ENCODE data around the gene MAB21L4. TPM values are rescaled to one million over a fixed set of nuclear protein-coding genes. Genes with fewer than 3 reads are reported as not detected.

The MAB21L4 gene
- total RNA-seq, 4 donors from 2014 or later, result 0.83 TPM; not detected in 3

- intact Hi-C loops (cut with DNase I), result no loop called here
- H3K9me3 ChIP-seq, result no peaks in the 10 kb centered on the region
- no peak overlapping the region for H3K27ac ChIP-seq (replicated peaks in 1 of 4)
- 50% methylated on average over 1 of the region's 11 CpGs for whole genome bisulfite sequencing
- TF ChIP-seq, protein P1, sequence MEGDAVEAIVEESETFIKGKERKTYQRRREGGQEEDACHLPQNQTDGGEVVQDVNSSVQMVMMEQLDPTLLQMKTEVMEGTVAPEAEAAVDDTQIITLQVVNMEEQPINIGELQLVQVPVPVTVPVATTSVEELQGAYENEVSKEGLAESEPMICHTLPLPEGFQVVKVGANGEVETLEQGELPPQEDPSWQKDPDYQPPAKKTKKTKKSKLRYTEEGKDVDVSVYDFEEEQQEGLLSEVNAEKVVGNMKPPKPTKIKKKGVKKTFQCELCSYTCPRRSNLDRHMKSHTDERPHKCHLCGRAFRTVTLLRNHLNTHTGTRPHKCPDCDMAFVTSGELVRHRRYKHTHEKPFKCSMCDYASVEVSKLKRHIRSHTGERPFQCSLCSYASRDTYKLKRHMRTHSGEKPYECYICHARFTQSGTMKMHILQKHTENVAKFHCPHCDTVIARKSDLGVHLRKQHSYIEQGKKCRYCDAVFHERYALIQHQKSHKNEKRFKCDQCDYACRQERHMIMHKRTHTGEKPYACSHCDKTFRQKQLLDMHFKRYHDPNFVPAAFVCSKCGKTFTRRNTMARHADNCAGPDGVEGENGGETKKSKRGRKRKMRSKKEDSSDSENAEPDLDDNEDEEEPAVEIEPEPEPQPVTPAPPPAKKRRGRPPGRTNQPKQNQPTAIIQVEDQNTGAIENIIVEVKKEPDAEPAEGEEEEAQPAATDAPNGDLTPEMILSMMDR (IDR thresholded peaks at IDR 0.05), result no peak
- TF ChIP-seq EP300 (IDR thresholded peaks at IDR 0.05), result no peak
- TF ChIP-seq POLR2A (IDR thresholded peaks at IDR 0.05; ENCODE audit: low read depth), result no peak
- no peak for TF ChIP-seq POLR2AphosphoS5 (IDR thresholded peaks at IDR 0.05)
- peaks cover 0 to 9% (median 8%) of the 10 kb centered on the region in 4 donors for H3K4me1 ChIP-seq
- no peak overlapping the region for H3K4me3 ChIP-seq
- no peak for DNase-seq (ENCODE audit: extremely low spot score)
- H3K27me3 ChIP-seq, result peaks cover 0 to 39% (median 0%) of the 10 kb centered on the region in 4 donors
- H3K36me3 ChIP-seq, result no peaks in the 10 kb centered on the region
Measured at GRCh38 chr2:240931319-240931949, 35.5 kb upstream of the MAB21L4 start.

DNA sequence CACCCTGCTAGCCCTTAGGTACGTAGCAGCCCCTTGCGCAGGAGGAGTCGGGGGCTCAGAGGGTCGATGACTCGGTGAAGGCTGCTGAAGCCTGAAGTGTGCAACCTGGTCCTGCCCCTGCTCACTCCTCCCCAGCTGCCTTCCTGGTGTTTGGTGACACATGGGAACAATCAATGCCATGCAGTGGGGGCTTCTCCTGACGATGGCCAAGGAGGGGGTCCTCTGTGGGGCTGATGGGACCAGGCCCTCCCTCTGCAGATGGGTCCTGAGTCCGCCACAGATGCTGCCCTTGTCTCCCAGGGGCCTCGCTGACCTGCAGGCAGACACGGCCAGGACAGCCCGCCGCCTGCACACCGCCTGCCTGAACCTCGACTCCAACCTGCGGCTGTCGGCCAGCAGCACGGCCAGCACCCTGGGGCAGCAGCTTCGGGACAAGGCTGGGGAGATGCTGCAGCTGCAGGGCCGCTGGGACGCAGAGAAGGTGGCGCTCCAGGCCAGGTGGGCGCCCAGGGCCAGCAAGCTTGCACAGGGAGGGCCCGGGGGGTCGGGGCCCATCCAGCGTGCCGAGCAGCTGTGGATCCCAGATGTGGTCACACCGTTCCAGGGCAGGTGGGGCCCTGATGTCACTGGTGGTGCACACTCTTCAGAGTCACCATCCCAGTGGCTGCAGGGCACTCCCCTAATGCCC lies 34.8 kb upstream of the MAB21L4 start:
- TF ChIP-seq POLR2A (IDR thresholded peaks at IDR 0.05; ENCODE audit: low read depth) (no peak), EP300 (IDR thresholded peaks at IDR 0.05) (no peak), POLR2AphosphoS5 (IDR thresholded peaks at IDR 0.05) (no peak)
- TF ChIP-seq, protein P1 (IDR thresholded peaks at IDR 0.05), result no peak
- DNase-seq (ENCODE audit: extremely low spot score), result no peak
- Histone ChIP-seq H3K27ac (replicated peaks in 1 of 4) (no peak overlapping the region), H3K4me1 (peaks cover 0 to 13% (median 10%) of the 10 kb centered on the region in 4 donors), H3K4me3 (no peak overlapping the region), H3K27me3 (peaks cover 0 to 39% (median 0%) of the 10 kb centered on the region in 4 donors), H3K9me3 (no peaks in the 10 kb centered on the region), H3K36me3 (no peaks in the 10 kb centered on the region)
- WGBS, result 100% methylated on average over 1 of the region's 26 CpGs
- intact Hi-C loops (cut with DNase I), result no loop called here

GRCh38 chr2:240930096-240930630 lies 34.2 kb upstream of the MAB21L4 start:
- H3K27ac ChIP-seq (replicated peaks in 1 of 4), result no peak overlapping the region
- H3K27me3 ChIP-seq, result peaks cover 0 to 39% (median 0%) of the 10 kb centered on the region in 4 donors
- no peaks in the 10 kb centered on the region for H3K36me3 ChIP-seq
- intact Hi-C loops (cut with DNase I), result no loop called here
- peaks cover 0 to 13% (median 10%) of the 10 kb centered on the region in 4 donors for H3K4me1 ChIP-seq
- H3K4me3 ChIP-seq, result no peak overlapping the region
- TF ChIP-seq, protein P1 (IDR thresholded peaks at IDR 0.05), result no peak
- TF ChIP-seq POLR2A (IDR thresholded peaks at IDR 0.05; ENCODE audit: low read depth) (no peak), POLR2AphosphoS5 (IDR thresholded peaks at IDR 0.05) (no peak), EP300 (IDR thresholded peaks at IDR 0.05) (no peak)
- WGBS, result 77% methylated on average over 5 of the region's 12 CpGs
- DNase-seq (ENCODE audit: extremely low spot score), result no peak
- H3K9me3 ChIP-seq, result no peaks in the 10 kb centered on the region

DNA sequence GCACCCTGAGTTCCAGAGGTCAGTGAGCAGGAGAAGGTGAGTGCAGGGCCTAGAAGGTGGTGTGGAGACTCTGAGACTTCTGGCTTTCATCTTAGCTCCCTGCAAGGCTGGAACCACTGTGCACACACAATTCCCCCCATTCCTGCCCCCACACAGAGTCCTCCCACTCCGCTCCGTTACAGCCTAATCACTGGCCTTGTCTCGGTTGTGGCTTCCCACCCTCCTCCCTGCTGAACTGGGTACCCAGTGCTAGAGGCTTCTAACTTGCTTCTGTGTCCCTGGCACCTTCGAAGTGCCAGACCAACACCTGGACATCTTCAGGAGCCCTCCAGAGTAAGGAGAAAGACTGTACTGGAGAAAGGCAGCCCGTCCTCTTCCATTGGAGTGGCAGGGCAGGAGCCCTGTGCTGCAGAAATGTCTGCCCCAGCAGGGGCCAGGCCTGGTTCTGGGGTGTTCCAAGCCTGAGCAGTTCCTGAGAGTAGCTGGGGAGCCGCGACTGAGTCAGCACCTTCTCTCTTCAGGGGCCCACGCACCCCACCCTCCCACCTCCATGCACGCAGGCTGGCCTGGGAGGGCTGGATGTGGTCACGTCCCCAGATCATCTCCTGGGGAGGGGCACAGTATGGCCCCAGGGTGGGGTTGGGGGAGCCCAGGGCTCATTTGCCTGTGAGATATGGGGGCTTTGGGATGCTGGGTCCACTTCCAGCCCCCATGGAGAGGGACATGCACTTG lies 33.6 kb upstream of the MAB21L4 start:
- TF ChIP-seq POLR2A (IDR thresholded peaks at IDR 0.05; ENCODE audit: low read depth) (no peak), POLR2AphosphoS5 (IDR thresholded peaks at IDR 0.05) (no peak), EP300 (IDR thresholded peaks at IDR 0.05) (no peak)
- TF ChIP-seq, protein P1 (IDR thresholded peaks at IDR 0.05), result no peak
- DNase-seq (ENCODE audit: extremely low spot score), result no peak
- Histone ChIP-seq H3K4me1 (peaks cover 0 to 13% (median 10%) of the 10 kb centered on the region in 4 donors), H3K9me3 (no peaks in the 10 kb centered on the region), H3K4me3 (no peak overlapping the region), H3K36me3 (no peaks in the 10 kb centered on the region), H3K27ac (replicated peaks in 1 of 4) (no peak overlapping the region), H3K27me3 (peaks cover 0 to 39% (median 0%) of the 10 kb centered on the region in 4 donors)
- intact Hi-C loops (cut with DNase I), result no loop called here
- 63% methylated on average over 5 of the region's 10 CpGs for WGBS

All from esophagus muscularis mucosa (tissue), 4 donors.